Measurements from ENCODE around the gene MMAA. TPM values are rescaled to one million over a fixed set of nuclear protein-coding genes. Genes with fewer than 3 reads are reported as not detected.
A peak's percentile ranks its signal among the peaks of the same experiment; 100 is the strongest.

The MMAA gene
- total RNA-seq, 1 donor from 2014 or later: 3.5 TPM

DNA sequence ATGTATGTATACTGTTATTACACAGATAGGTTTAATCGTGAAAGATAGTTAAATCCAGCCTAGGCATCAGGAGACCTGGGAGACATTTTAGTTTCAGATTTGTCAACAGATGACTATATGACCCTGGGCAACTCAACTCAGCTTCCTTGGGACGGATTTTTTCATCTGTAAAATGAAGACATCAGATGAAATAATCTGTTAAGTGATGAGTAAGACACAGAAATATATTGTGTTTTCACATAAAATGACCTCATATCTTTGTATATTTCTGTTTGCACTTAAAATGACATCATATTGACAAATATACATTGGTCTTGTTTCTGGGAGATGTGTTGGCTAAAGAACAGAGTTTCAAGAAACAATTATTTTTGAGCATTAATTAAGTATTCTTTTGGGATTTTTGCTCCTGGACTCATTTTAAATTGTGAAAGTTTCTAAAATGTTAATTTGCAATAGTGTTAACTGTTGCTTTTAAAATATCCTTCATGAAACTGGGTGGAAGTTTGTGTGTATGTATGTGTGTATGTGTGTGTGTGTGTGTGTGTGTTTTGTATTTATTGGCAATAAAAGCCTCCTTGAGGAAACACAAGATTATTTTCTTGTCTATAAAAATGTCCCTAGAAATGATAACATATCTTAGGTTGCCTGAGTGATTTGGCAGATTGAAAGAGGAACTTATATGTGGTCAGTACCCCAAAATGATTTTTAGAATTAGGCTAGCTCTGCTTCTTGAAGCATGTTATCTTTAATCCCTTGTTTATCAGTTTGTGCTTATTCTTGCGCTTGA is 29.1 kb upstream of the MMAA start:
- no peak overlapping the region for H3K27ac Mint-ChIP-seq (ENCODE audit: unreplicated experiment)
- TF ChIP-seq, protein P1, sequence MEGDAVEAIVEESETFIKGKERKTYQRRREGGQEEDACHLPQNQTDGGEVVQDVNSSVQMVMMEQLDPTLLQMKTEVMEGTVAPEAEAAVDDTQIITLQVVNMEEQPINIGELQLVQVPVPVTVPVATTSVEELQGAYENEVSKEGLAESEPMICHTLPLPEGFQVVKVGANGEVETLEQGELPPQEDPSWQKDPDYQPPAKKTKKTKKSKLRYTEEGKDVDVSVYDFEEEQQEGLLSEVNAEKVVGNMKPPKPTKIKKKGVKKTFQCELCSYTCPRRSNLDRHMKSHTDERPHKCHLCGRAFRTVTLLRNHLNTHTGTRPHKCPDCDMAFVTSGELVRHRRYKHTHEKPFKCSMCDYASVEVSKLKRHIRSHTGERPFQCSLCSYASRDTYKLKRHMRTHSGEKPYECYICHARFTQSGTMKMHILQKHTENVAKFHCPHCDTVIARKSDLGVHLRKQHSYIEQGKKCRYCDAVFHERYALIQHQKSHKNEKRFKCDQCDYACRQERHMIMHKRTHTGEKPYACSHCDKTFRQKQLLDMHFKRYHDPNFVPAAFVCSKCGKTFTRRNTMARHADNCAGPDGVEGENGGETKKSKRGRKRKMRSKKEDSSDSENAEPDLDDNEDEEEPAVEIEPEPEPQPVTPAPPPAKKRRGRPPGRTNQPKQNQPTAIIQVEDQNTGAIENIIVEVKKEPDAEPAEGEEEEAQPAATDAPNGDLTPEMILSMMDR (IDR thresholded peaks at IDR 0.05; ENCODE audit: partially characterized antibody, unreplicated experiment): no peak

DNA sequence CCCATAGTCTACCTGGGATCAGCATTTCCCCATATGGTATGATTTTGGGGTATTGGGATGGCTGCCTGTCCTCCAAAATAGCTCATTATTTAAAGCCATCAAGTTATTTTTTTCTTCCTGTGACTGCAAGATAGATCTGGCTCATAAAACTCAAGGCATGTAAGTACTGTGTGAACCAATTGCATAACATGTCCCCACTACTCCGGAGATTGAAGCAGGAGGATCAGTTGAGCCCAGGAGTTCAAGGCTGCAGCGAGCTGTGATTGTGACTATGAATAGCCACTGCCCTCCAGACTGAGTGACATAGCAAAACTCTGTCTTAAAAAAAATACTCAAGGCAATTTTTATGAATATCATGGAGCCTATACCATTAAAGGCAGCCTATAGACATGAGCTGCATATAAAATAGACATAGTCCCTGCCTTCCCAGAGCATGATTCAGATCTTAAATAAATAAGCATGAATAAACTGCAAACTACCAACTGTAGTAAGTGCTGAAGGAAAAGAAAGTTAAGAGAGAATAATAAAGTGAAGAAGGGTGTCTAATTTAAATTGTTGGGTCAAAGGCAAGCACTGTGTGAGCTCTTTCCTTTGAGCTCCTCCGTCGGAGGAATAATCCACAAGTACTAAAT is 16.9 kb upstream of the MMAA start:
- TF ChIP-seq, protein P1 (IDR thresholded peaks at IDR 0.05; ENCODE audit: partially characterized antibody, unreplicated experiment): no peak
- Mint-ChIP-seq H3K4me1 (ENCODE audit: low read depth, unreplicated experiment) (no peaks in the 10 kb centered on the region), H3K27me3 (ENCODE audit: unreplicated experiment) (no peaks in the 10 kb centered on the region), H3K27ac (ENCODE audit: unreplicated experiment) (no peak overlapping the region), H3K9me3 (ENCODE audit: unreplicated experiment) (peaks cover 4% of the 10 kb centered on the region), H3K36me3 (ENCODE audit: unreplicated experiment) (peaks cover 13% of the 10 kb centered on the region), H3K4me3 (ENCODE audit: unreplicated experiment) (no peak overlapping the region)
- no peak for DNase-seq

More for the DNA sequence above, 29.1 kb upstream of the MMAA start:
- no peak for DNase-seq
- H3K36me3 Mint-ChIP-seq (ENCODE audit: unreplicated experiment): no peaks in the 10 kb centered on the region
- H3K4me3 Mint-ChIP-seq (ENCODE audit: unreplicated experiment): no peak overlapping the region
- H3K4me1 Mint-ChIP-seq (ENCODE audit: low read depth, unreplicated experiment): no peaks in the 10 kb centered on the region
- no peaks in the 10 kb centered on the region for H3K9me3 Mint-ChIP-seq (ENCODE audit: unreplicated experiment)
- peaks cover 2% of the 10 kb centered on the region for H3K27me3 Mint-ChIP-seq (ENCODE audit: unreplicated experiment)

- H3K4me3 Mint-ChIP-seq (ENCODE audit: unreplicated experiment): no peak overlapping the region
- H3K4me1 Mint-ChIP-seq (ENCODE audit: low read depth, unreplicated experiment): no peaks in the 10 kb centered on the region
- no peaks in the 10 kb centered on the region for H3K27me3 Mint-ChIP-seq (ENCODE audit: unreplicated experiment)
- H3K9me3 Mint-ChIP-seq (ENCODE audit: unreplicated experiment): peaks cover 4% of the 10 kb centered on the region
- peaks cover 13% of the 10 kb centered on the region for H3K36me3 Mint-ChIP-seq (ENCODE audit: unreplicated experiment)
- H3K27ac Mint-ChIP-seq (ENCODE audit: unreplicated experiment): no peak overlapping the region
- no peak for DNase-seq
- TF ChIP-seq, protein P1 (IDR thresholded peaks at IDR 0.05; ENCODE audit: partially characterized antibody, unreplicated experiment): no peak
Measured at GRCh38 chr4:145605941-145606340, 13.2 kb upstream of the MMAA start.

DNA sequence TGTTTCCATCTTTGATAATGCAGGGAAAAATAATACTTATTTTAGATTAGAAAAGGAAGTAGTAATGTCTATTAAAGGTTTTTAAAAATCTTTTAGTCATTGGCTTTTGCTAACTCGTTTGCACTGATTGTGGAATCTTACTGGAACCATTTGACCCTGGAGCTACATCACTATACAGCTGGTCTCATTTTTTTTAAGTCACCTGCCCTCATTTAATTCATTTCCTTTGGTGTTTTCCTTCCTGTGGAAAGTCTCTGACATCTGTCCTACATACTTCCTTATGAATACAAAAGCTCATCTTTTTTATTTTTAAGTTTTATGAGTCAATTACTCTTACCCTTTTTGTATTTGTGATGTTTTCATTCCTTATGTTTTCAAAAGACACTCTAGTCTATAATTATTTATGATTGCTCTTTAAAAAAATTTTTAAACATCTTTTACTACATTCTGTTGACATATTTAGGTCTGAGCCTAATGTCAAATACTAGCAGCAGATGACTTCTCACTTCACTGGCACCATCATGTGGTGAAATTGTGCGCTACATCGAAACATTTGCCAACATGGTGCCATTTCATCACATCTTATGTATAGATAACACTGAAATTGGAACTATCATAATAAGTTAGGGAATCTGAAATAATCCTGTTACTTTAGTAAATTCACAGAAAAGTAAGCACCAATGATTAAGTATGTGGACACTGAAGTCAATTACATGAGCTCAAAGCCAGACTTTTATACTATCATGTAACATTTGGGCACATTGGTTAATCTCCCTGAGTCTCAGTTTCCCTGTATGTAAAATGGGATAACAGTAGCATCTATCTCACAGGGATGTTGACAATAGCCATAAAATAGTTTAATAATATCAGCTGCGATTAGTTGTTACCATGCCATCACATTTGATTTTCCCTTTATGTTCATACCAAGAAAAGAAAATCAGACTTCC is 9.4 kb upstream of the MMAA start:
- TF ChIP-seq, protein P1 (IDR thresholded peaks at IDR 0.05; ENCODE audit: partially characterized antibody, unreplicated experiment): peak; percentile 76
- Mint-ChIP-seq H3K4me3 (ENCODE audit: unreplicated experiment) (no peak overlapping the region), H3K27me3 (ENCODE audit: unreplicated experiment) (peaks cover 2% of the 10 kb centered on the region), H3K36me3 (ENCODE audit: unreplicated experiment) (peaks cover 13% of the 10 kb centered on the region), H3K9me3 (ENCODE audit: unreplicated experiment) (peaks cover 4% of the 10 kb centered on the region), H3K4me1 (ENCODE audit: low read depth, unreplicated experiment) (no peaks in the 10 kb centered on the region), H3K27ac (ENCODE audit: unreplicated experiment) (no peak overlapping the region)
- DNase-seq: peak; percentile 71

Measured in glutamatergic neuron (in vitro differentiated cells).